Central memory CD4-positive, alpha-beta T cell (primary cell): ENCODE measurements around the gene CACNB4.
A peak's percentile ranks its signal among the peaks of the same experiment; 100 is the strongest.

Source experiments
- DNase-seq: peaks from one replicate; pipeline ENCODE4 v3.0.0; 2022

CACNB4 gene

DNA sequence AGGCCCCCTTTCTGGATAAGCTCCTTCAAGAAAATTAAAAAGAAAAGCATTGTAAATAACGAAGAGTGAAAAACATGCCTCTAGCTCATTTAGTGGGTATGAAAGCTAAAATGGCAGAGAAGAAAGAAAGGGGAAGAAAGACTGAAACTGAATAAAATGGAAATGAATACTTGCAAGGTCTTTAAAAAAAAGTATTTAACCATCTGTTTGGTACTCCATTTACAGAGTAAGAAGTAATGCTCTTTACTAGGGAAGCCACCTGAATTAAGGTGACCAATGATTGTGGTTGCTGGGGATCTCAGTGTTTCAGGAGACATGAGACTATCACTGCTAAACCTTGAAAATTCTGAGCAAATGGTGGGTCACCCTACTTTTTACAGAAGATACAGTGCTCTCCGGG, 253.0 kb downstream of the CACNB4 start:
- DNase-seq, result no peak

DNA sequence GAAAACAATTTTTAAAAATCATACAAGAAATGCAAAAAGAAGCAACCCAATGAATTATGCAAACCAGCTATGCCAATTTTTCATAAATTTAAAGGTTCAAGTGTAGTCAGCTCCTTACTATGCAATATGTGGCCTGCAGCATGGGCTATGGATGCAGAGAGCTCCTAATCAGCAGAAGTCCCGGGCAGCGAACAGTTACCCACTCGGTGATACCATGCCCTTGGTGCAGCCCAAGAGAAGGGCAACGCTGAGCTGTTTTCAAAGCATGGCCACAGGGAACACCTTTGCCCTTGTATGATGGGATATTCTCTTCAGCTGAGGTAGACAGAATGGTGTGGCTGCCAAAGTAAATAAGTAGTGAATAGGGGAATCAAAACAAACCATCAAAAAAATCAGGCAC, 253.4 kb downstream of the CACNB4 start:
- DNase-seq, result no peak

DNA sequence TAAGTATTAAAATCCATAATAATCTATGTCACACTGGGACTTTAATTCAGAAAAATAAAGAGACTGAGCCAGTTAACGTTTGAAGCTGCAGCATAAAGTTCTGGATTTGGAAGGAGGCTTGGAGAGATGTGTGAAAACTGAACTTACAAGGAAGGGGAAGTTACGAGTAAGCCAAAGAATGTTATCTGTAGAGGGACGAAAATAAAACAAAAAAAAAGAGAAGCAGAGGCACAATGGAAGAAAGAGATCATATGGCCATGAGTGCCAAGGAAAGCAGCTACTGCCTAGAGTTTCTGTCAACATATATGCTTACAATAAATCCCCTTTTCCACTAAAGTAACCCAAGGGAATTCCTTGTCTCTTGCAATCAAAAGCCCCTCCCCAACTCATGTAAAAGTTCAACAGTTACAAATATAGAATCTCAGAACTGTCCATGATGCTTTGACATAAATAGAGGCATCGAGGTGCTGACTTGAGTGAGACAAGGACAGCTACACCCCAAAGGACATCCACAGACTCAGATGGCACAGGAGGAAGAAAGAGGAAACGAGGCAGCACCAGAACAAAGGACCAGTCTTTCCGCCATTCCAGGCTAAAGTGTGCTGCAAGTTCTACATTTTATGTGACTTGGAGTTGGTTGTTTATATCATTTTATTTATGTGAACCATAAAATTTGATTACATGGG, 254.5 kb downstream of the CACNB4 start:
- no peak for DNase-seq

DNA sequence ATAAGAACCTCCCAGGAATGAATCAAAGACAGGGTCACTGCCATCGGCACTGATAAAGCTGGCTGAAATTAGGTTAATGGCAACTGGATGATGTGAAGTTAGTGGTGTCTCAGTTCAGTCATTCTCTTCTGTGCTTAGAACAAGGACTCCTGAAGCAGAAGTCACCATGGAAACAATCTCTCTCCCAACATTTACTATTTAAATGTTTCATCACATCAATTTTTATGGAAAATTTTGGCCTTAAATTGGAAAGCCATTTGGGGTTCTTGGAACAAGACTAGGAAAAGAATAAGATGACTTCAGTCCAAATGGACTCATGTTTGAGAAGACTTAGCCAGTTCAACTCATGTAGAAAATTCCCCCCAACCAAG, 255.2 kb downstream of the CACNB4 start:
- DNase-seq, result no peak

DNA sequence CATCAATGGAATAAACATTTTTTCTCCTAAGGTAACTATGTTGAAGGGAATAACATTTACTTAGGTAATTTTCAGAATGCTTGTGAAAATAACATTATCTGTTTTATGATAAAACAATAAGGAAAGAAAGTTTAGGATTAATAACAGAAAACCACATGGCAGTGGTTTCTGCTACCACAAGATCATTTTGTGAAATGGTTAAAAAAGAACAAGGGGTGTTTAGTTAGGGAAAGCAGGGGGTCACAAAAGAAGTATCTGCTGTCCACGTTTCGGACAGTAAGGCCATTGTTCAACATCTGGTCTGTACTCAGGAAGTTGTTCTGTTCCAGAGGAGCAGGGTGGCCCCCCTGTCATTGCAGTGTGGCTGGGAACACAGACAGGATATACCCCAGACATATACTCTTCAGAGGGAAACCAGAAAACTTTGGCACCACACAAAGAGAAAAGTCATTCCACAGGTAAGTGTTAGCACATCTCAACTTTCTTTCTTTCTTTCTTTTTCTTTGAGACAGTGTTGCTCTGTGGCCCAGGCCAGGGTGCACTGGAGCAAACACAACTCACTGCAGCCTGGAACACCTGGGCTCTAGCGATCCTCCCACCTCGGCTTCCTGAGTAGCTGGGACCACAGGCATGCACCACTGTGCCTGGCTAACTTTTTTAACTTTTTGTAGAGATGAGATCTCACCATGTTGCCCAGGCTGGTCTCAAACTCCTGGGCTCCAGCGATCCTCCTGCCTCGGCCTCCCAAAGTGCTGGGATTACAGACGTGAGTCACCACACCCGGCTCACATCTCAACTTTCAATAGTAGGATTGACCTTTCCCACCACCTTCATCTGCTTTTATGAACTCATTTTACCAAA, 255.8 kb downstream of the CACNB4 start:
- no peak for DNase-seq

DNA sequence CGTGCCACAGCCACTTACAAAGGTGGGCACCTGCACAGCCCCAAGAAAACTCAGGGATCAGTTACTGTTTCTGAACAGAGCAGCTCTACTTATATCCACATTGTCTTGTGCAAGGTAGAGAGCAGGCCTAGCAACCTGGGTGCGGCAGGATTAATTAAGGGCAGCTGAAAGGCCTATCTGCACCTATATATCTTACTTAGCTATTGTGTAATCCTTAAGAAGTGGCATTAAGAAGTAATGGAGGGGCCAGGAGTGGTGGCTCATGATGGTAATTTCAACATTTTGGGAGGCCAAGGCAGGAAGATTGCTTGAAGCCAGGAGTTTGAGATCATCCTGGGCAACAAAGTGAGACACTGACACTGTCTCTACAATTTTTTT, 257.8 kb downstream of the CACNB4 start:
- DNase-seq, result no peak

DNA sequence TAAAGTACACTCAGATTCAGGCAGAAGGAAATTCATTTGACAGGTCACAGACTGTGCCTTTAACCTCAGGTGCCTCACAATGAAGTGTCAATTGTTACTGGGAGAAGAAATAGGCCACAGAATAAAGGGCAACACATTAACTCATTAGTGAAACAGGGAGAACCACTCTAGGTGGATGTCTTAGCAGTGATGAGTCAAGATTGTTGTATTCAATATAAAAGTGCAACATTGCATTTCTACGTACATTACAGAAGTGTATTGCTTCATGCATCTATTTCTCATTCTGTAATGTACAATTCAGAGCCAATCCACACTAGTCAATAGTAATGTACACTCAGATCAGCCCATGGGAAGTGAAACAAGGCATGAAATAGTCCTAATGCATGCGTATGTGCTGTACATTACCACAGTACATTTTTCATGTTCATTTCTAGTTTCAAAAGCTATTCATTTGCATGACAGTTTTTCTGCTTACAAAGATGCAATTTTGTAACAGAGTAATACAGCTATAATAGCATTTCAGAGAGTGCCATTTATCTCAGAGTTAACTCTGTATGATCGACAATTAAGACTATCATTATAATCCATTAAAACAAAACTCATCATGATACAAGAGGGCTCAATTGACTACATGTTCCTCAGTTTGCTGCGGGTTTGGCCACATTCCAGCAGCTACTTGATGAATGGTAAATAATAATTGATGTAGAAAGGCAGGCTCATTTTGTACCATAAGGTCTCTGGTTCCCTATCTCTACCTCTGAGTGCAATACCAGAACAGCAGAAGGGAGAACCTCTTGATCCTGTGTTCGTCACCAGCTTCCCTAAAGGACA, 258.4 kb downstream of the CACNB4 start:
- no peak for DNase-seq

DNA sequence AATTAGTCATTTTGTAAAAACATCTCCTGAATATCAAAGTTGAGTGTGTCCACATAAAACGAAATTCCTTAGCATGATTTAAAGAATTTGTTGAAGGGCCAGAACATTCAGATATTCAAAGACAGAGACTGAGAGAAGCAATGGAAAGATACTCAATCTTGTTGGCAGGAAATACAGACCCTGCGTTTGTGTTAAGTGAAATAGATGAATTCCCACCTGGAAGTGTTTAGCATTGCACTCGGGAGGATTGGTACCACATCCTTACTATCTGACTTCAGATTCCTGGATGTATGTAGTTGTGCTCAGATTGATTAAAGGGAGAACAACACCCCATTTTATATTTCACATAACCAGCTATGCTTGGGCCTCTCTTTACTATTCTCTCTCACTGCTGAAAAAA, 260.9 kb downstream of the CACNB4 start:
- DNase-seq, result no peak

DNA sequence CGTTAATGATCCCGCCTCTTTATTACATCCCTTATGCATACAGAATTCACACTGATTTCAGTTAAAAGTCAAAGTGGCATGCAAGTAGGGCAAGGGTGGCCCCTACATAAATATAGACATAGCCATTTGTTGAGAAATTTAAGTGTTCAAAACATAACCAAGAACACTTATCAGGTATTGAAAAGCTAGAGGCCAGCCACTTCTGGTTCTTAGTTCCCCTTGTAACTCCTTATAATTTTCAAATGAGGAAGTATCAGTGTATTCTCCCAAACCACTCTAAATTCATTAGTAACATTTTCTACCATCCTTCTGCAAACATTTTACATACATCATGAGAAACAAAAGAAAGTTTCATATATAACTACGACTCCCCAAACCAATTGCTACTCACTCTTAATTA, 264.9 kb downstream of the CACNB4 start:
- no peak for DNase-seq

DNA sequence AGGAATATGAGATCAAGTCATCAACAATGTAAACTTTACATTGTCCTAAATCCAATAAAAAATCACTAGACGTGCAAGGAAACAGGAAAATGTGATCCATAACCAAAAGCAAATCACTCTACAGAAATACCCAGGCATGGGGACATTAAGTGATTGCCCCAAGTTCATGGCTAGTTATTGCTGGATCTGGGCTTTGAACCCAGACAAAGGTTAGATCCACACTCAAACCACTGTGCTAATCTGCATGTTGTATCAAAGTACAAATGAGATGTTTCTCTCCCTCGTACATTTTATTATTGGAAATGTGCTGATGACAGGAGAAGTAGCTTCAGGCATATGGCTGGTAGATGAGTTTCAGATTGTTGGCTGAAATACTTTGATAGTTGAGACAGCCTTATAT, 267.9 kb downstream of the CACNB4 start:
- no peak for DNase-seq

DNA sequence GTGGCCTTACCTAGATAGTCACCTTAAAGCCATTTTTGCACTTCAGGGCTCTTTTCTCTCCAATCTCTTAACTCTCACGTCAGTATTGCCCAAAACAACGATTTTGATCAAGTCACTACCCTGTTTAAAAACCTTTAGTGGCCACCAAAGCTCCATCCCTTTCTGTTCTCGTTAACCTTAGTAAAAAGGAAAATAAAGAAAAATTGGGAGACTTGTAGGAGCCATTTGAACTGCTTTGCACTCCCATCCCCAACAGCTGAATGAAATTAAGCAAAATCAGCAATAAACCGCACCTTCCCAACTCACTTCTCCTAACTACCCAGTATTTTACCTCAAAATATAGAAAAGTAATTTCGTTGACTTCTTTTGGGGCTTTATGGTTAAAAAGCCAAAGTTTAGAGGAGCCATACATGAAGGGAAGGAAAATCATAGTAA, 269.9 kb downstream of the CACNB4 start:
- DNase-seq, result no peak

DNA sequence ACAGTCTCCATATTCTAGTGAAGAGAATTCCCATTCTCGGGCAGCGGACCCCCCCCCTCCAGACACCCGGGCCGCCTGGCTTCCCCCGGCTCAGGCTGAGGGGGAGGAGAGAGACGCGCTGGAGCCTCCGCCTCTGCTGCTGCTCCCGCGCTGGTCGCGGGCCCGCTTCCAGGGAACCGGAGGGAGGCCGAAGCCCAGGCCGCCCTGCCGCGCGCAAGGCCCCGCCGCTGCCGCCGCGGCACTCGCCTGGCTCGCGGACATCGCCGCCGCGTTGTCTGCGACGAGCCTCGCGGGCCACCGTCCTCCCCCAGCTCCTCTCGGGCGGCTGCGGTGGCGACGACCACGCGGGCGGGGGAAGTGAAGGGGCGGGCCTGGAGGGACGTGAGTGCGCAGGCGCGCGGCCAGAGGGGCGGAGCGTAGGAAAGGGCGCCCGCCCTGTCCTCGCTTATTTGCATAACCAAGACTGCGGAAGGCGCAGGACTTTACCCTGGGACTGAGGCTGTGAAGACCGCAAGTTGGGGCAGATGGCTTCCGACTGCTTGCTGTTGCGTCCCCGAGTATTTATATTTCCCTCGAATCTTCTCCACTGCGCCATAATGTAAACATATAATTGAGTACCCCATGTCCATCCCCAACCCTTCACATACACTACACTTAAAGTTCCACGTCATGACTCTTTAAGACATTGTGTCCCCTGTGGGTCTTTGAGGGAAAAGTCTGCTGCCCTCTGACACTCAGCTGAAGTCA, 270.5 kb downstream of the CACNB4 start, which contains the start of gene ARL5A:
TSS of gene ARL5A (minus strand) at position 279 of the 747 bp plus-strand sequence. CDS start at position 34, 245 bp downstream.
- peak; percentile 95 for DNase-seq

DNA sequence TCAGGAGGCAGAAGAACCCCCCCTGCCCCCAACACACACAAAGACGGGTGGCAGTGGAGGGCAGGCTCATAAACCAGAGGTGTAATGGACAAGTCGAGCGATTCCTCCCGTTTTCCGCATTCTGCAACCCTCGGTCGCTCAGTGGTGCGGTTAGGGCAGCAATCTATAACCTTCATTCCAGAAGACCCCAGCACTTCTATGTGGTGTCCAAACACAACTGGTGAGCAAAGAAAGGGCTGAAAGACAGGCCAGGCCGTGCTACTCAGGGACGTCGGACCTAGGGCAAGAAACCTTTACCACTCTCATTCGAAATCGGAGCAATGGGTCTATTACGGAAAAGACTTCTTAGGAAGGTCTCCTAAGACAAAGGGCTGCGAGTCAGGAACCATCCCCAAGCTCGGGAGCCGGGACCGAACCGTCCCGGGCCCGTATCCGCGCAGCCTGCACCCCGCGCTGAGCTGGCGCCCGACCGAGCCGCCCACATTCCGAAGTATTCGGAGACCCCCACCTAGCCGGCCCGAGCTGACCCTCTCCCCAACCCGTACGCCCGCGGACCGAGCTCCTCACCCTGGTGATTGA, 271.2 kb downstream of the CACNB4 start:
- peak; percentile 22 for DNase-seq

DNA sequence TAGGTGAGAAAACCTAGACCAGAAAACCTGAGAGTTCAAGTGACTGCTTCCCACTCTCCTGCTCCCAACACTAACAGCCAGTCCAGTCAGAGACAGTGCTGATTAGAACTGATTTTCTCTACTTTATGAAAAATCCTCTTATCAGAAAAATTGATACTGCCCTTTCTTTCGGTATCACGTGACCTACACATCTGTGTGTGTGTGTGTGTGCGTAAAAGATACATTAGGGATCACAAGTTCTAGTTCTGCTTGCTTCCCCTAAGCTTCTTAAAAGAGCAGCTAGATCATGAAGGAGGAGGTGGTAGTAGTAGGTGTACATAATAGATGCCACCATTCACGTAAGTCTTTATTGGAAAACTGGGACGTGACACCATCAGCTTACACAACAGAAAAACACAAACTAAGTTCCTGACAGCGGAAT, 272.1 kb downstream of the CACNB4 start:
- no peak for DNase-seq

DNA sequence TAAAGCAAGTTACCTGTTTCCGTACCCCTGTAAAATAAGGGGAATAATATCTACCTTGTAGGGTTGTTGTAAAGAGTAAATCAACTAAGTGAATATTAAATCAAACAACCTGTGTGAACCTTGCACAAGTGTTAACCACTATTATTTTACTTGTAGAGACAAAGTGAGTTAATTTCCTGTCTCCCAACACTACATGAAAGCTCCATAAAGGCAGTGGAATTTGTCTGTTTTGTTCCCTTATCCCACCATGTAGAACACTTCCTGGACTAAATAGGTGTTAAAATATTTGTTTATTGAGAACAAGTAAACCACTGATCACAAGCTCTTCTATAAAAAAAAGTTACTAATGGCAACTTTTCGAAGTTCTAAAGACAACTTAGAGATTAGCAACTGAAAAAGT, 274.0 kb downstream of the CACNB4 start:
- DNase-seq, result no peak

DNA sequence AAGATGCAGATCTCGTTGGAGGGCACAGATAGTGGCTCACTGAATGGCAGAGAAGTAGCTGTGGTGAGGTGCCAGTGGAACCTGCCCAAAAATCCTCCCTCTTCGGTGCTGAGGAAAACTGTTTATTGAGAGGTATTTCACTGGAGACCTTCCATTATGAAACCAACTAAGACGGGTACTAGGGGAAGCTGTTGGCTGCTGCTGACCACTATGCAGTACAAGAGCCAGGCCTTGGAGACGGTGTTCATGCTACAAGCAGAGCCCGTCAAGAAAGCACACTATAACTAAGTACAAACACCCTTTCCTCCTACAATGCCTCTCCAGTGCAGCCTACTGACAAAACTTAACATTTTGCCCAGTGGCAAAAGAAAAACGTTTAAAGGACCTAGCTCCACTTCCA, 275.2 kb downstream of the CACNB4 start:
- no peak for DNase-seq

DNA sequence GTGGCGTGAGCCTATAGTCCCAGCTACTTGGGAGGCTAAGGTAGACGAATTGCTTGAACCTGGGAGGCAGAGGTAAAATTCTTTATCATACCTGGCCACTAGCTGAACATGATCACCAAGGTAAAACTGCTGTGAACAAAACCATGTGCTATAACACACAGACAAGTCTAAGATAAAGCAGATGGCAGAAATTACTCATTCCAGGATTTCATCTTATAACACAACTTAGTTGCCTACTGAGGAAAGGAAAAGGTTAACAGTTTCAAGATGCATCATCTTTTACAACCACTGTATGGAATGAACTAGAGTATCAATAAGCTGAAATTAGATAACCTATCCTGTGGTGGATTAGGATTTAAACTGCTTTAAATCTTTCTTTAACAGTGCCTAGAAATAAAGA, 278.9 kb downstream of the CACNB4 start:
- DNase-seq, result no peak

DNA sequence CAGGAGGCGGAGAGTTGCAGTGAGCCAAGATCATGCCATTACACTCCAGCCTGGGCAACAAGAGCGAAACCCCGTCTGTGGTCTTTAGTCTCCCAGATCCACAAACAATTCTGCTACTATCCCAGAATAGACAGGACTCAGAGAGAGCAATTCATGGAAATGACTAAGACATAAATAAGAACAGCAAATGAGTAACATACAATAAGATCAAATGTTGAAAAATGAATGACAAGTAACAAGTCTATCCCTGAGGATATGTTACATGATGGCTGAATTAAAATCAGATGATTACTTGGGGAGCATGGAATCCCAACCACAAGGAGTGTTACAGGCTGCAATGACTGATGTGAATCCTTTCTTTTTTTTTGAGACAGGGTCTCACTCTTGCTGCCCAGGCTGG, 280.9 kb downstream of the CACNB4 start:
- DNase-seq, result no peak

DNA sequence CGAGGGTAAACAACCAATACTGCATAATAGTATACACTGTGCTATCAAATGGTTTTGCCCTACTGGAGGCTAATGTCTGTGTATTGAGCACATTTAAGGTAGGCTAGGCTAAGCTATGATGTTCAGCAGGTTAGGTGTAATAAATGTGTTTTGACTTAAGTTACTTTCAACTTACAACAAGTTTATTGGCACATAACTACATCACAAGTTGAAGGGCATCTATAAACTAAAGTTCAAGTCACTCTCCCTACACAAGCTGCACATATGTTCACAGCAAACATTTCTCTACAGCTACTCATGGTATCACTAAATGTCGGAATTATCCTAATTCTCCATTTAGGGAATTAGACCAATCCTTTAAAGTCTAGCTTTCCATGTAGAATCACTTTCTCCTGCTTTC, 282.0 kb downstream of the CACNB4 start:
- no peak for DNase-seq

DNA sequence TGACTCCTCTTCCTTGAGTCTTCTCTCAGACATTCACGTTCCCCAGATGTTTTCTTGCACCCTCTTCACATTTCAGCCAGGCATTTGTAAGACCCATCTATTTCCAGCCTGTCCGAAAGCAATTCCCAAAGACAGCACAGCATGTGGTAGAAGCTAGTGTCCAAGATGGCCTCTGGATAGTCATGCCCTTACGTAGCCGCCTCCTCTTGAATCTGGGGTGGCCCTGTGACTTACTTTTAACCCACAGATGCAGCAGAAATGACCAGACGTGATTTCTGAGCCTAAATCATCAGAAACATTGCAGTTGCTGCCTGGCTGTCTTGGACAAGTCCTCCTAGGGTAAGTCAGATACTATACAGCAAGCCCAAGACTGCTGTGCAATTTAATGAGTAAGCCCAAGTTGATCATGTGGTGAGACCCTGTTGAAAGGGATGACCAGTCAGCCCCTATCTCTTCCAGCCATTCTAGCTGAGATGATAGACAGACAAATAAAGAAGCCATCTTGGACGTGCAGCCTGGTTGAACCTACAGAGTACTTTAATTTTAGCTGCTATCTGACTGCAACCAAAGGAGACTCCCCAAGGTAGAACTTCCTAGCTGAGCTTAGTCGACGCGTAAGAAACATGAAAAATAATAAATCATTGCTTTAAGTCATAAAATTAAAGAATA, 282.9 kb downstream of the CACNB4 start:
- DNase-seq, result no peak

DNA sequence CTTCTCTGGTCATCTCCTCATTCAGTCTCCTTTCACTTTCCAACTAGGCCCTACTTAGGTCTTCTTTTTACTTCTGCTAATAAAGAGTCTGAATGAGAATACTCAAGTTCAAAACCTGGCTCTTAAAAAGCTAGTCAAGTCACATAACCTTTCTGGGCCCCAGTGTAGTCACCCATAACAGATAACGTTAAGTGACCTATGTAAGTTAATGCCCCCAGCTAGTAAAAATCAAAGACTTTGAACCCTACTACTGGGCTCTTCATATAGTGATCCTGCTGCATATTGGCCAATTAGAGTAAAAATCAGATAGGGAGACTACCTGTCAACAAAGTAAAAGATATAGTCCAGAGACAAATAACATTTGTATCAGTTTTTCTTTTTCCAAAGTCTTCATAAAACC, 288.4 kb downstream of the CACNB4 start:
- DNase-seq, result no peak

DNA sequence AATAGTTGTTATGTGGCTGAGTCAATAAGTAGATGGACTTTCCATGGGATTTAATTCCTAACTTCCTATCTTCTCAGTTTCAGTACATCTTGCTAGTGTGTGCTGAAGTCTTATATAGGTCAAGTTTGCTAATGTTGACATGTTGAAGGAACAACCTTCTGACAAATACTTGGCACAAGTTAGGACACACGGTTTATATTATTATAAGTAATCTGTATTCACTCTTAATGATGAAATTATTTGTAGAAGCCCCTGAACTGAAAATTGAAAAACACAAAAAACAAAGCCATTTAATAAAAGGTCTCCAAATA, 289.8 kb downstream of the CACNB4 start:
- DNase-seq, result no peak
